ENCODE results near the gene SLC12A8.

The SLC12A8 gene

DNA sequence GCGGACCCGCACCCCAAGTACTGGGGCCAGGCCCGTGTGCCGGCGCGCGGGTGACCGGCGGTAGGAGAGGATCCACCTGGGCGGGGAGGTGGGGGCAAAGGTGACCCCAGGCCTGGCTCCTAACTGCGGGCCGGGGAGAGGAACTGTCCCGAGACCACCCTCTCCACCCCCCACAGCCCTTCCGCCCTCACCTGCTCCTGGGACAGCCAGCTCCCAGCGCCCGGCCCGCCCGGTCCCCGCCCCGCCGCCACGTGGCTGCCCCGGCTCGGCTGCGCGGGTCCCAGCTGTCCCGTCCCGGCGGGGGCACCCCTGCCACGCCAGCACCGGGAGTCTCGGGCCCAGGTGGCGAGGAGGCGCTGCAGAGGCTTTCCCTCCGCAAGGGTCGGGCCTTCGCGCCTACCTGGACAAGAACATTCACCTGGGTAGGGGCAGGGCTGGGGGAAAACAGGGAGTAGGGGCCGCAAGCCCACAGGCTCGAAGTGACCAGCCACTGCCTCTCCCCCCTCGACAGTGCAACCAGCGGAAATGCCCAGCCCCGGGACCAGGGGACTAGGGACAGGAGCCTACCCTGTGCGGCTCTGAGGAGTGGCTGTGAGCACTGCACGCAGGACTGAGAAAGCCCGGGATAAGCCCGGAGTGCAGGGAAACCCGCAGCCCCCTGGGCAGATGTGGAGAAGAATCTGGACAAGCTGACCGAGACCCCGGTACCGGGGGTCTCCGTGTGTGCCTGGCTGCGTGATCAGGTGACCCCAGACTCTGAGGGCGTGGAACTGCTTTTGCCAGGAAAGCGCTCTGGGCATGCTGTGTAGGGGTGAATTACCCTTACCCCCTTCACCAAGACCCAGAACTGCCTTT is at the start of gene SLC12A8:
Gene SLC12A8, minus strand, starts transcription at position 240 of the 855 bp plus-strand sequence. CDS start 1,399 bp downstream, outside the sequence.
- peak in 1 of 2 experiments; percentile 26 for DNase-seq

- DNase-seq, result no peak
Observed at GRCh38 chr3:125262161-125262560, 49.6 kb upstream of the SLC12A8 start.

- DNase-seq, result peak; percentile 49 to 82
Observed at GRCh38 chr3:125261031-125261430, 48.5 kb upstream of the SLC12A8 start.

DNA sequence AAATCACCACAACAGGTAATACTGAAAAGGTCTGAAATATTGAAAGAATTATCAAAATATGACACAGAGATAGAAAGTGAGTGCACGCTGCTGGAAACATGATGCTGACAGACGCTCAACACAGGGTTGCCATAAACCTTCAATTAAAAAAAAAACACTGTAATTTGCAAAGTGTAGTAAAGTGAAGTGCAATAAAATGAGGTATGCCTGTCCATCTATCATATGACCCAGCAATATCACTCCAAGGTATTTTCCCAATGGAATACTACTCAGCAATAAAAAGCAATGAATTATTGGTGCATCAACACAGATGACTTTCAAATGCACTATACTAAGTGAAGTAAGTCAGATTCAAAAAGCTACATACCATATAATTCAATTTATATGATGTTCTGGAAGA is 47.6 kb upstream of the SLC12A8 start:
- DNase-seq, result no peak

GRCh38 chr3:125257536-125257935 is 45.0 kb upstream of the SLC12A8 start:
- no peak for DNase-seq

- DNase-seq, result no peak
Observed at GRCh38 chr3:125256675-125257074, 44.1 kb upstream of the SLC12A8 start.

GRCh38 chr3:125250973-125251372 is 38.4 kb upstream of the SLC12A8 start:
- DNase-seq, result no peak

- DNase-seq, result no peak
Observed at GRCh38 chr3:125246237-125246636, 33.7 kb upstream of the SLC12A8 start.

DNA sequence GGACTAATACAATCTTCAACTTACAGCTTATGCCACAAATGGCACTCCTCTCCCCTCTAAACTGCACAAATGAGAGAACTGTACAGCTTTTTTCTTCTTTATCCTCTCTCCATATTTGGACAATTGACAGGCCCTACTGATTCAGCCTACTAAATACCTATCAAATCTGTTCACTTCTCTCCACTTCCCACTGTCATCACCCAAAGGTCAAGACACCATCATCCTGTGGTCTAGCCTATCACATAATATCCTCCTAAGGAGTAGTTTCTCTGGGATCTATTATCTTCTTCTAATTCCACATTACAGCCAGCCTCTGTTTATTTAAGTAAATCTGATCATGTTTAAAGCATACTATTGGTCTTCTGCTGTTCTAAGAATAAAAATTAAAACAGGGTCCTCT is 33.0 kb upstream of the SLC12A8 start:
- no peak for DNase-seq

DNA sequence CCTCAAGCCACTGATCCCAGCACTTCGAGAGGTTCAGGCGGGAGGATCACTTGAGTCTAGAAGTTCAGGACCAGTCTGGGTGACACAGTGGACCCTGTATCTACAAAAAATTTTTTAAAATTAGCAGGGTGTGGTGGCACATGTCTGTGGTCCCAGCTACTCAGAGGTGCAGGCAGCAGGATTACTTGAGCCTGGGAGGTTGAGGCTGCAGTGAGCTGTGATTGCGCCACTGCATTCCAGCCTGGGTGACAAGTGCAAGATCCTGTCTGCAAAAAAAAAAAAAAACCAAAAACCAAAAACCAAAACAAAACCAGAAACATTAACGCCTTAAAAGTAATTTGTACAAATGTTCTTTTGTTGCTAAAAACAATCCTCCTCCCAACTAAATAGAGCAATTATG is 27.9 kb upstream of the SLC12A8 start:
- DNase-seq, result no peak

GRCh38 chr3:125239266-125239665 is 26.7 kb upstream of the SLC12A8 start:
- DNase-seq, result no peak

- no peak for DNase-seq
Observed at GRCh38 chr3:125238759-125239158, 26.2 kb upstream of the SLC12A8 start.

GRCh38 chr3:125236331-125236903 is 23.9 kb upstream of the SLC12A8 start:
- DNase-seq, result no peak

- no peak for DNase-seq
Observed at GRCh38 chr3:125234831-125235230, 22.3 kb upstream of the SLC12A8 start.

GRCh38 chr3:125232401-125232800 is 19.9 kb upstream of the SLC12A8 start:
- no peak for DNase-seq

GRCh38 chr3:125231895-125232294 is 19.3 kb upstream of the SLC12A8 start:
- no peak for DNase-seq

GRCh38 chr3:125229707-125230106 is 17.2 kb upstream of the SLC12A8 start:
- DNase-seq, result no peak

GRCh38 chr3:125229168-125229567 is 16.6 kb upstream of the SLC12A8 start:
- no peak for DNase-seq

DNA sequence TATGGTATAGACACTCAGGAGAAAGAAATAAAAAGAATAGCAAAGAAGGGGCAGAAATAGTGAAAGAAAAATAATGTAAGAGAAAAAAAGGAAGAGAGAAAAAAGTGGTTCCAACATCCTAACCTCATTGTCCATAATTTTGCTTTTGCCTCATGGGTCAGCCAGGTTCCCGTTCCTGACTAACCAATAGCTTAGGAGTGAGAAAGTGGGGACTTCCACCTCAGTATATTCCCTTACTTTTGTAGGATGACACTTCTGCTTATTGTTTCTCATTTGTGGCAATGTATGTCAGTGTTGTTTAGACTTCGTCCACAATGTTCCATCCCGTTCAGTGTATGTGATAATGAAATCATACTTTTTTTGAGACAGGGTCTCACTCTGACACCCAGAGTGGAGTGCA is 9.3 kb upstream of the SLC12A8 start:
- DNase-seq, result no peak

GRCh38 chr3:125220727-125221429 is 8.3 kb upstream of the SLC12A8 start:
- no peak for DNase-seq

GRCh38 chr3:125220183-125220582 is 7.6 kb upstream of the SLC12A8 start:
- DNase-seq, result no peak

DNA sequence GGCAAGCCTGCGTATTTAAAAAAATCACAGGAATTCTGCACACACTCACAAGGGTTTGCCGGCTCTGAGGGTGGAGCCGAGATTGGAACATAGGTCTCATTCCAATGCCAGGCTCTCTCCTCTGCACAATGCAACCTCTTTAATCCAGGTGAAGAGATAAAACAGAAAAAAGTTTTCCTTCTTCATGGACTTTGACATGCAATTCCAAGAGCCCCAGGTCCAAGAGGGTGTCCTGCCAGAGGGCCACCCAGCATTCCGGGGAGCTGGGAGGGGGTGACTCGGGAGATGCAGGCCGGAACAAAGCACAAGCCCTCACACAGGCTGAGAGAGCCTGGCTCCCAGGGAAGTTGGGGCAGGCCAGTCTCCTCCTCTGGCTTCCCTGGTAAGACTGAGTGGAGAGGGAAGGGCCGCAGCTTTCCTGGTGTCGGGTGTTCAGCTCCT is 6.7 kb upstream of the SLC12A8 start:
- DNase-seq, result no peak

DNA sequence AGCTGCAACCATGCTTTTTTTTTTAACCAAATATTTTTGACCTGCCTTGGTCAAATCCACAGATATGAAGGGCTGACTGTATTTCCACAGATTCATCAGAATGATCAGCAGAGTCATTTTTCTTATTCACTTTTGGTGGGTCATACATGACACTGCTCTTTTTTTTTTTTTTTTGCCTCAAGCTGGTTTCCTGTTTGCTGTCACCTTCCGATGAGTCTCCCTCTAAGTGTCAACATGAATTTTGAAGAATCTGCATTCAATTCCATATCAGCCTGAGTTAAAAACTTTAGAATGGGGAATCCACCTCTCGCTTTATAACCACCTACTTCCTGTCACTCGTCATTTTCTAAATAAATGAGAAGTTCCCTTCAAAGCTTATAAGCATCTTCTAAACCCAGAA is 2.2 kb upstream of the SLC12A8 start:
- DNase-seq, result no peak
